Spleen (tissue), 7 donors: Measurements from ENCODE around the gene TCEANC2.

ENCODE experiments used
- POLR2A ChIP-seq, 3 donors: fragments of 450-650 bp; IDR thresholded peaks; one replicate each; pipeline ENCODE4 v1.5.1; 2017; ENCODE audit warnings: antibody characterized with exemption in 3 of 3, mild to moderate bottlenecking in 1 of 3
- TF ChIP-seq, protein P1 (sequence below), 11 experiments: fragments of 200-600 bp in 7 of 11; fragments of 450-650 bp in 4 of 11; sonication (generic) in 4 of 11; IDR thresholded peaks in 8 of 11; conservative IDR thresholded peaks in 3 of 11; 1 replicate in 7 of 11; 2 replicates in 4 of 11; pipeline versions ENCODE4 v1.4.0 to v1.8.0; 2016 to 2021; ENCODE audit warnings: antibody characterized with exemption in 11 of 11, inconsistent platforms in 4 of 11, mild to moderate bottlenecking in 1 of 11
- donor health status: DM: no; HTN: no; CAD: no; lungs with moderate emphysema.
- donor health status: DM: no; HTN: no; CAD: no.
- donor health status: DM: no; HTN: no; CAD: no.

DNA sequence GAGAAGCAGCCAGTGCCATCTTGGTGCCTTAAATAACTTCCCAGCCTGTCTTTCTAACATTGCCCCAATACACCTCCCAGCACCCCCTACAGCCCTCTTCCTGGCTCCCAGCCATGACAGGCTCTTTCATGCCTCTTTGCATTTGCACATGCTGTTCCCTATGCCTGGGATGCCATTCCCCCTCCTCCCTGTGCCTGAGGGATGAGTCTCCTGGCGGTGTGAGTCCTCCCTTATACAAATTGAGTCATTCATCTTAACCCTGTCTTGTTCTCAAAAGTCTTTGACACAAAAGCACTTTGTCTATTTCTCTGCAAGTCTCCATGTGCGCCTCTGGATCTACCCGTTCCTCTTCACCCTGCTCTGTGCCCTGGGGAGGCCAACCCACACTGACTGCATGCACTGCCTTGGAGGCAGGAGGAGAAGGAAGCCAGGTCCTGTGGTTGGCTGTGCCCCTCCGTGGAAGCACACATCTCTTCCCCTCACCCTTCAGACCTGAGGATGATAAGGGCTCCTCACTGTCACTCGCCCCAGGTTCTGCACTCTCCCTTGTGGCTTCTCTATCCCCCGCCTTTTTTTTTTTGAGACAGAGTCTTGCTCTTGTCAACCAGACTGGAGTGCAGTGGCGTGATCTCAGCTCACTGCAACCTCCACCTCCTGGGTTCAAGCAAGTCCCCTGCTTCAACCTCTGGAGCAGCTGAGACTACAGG, 74.3 kb downstream of the TCEANC2 start:
- TF ChIP-seq, protein P1, sequence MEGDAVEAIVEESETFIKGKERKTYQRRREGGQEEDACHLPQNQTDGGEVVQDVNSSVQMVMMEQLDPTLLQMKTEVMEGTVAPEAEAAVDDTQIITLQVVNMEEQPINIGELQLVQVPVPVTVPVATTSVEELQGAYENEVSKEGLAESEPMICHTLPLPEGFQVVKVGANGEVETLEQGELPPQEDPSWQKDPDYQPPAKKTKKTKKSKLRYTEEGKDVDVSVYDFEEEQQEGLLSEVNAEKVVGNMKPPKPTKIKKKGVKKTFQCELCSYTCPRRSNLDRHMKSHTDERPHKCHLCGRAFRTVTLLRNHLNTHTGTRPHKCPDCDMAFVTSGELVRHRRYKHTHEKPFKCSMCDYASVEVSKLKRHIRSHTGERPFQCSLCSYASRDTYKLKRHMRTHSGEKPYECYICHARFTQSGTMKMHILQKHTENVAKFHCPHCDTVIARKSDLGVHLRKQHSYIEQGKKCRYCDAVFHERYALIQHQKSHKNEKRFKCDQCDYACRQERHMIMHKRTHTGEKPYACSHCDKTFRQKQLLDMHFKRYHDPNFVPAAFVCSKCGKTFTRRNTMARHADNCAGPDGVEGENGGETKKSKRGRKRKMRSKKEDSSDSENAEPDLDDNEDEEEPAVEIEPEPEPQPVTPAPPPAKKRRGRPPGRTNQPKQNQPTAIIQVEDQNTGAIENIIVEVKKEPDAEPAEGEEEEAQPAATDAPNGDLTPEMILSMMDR (IDR thresholded peaks at IDR 0.05 in 8 of 11, conservative IDR thresholded peaks at IDR 0.05 in 3 of 11) = no peak
- no peak for TF ChIP-seq POLR2A (IDR thresholded peaks at IDR 0.05)
